SW 1271 (cell line): ENCODE results near the gene FAM156A.
A peak's percentile ranks its signal among the peaks of the same experiment; 100 is the strongest.
"Not testable (repeated sequence)": the region's sequence is repeated elsewhere in the genome, so short reads cannot be mapped to it uniquely, and the experiment has no call there.

Experiments used
- DNase-seq, 2 experiments: peaks; one replicate each; lab custom pipeline; 2025; lab: John Stamatoyannopoulos, UW

Gene FAM156A

DNA sequence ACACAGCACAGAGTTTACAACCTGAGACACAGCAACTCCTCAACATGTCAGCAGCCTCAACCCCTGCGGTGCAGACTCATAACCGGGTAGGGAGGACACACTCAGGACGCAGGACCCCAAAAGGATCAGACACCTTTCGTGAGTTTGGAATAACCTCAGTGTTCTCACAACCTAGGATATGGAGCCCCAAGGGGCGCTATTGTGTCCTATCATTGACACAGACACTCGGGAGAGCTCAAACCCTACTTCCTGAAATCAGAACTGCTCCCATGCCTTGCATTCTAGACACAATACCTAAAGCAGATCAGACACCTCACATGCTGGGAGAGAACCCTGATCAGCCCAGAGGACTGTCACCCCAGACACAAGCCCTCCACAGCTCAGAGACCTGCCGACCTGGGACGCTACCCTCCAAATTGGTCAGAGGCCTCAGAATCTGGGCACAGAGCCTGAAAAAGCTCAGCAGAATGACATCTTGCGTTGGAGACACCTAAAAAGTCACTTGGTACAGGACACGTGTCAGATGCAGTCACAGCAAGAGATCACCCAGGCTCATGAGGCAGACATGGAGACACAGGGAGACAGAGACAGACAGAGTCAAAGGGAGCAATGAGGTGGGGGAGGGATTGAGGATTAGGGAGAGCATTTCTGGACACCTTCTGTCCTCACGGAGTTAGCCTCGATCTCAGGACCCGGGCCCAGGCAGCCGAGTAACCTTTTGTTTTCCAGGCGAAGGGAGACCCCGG is 8.8 kb upstream of the FAM156A start:
- DNase-seq: not testable (repeated sequence)

DNA sequence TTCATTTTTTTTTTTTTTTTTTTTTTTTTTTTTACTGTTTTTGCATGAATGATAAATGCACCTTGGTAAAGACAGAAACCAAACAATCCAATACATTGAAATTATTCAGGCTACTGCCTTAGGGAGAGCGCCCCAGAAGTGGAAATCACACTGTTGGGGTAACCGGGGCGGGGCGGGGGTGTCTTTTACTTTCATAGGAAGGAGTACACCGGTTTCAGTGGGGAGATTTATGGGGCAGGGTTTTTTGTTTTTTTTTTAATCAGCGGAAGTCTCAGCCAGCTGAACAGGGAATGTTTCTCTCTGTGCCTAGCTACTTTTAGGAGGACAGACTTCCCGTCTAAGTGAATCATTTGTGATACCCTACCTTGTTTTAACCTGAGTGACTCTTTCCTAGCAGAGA is 643 bp upstream of the FAM156A start:
- not testable (repeated sequence) for DNase-seq

DNA sequence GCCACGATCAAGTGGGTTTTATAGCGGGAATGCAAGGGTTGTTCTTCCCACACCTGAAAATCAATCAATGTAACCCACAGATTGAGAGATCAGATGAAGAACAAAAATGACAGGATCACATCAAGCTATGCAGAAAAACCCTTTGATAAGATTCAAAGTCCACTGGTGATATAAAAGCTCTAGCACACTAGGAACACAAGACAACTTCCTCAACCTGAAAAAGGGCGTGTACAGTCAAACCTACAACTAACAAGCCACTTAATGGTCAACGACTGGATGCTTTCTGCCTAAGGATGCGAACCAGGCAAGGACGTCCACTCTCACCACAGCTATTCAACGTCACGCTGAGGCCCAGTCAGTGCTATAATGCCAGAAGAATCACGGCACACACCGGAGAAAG is 8.4 kb downstream of the FAM156A start:
- not testable (repeated sequence) for DNase-seq

DNA sequence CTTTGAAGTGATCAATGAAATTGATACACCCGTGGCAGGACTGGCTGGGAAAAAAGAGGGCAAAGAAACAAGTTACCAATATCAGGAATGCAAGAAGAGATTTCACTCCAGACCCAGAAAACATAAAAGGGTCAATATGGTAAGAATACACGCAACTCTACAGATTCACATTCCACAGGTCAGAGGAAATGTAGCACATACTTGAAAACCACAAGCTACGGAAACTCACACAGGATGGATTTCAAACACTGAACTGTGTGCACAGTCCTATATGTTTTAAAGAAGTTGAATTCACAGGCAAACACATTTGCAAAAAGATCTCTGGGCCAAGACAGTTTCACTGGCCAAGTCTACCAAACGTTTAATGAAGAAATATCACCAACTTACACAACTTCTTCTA is 9.0 kb downstream of the FAM156A start:
- not testable (repeated sequence) for DNase-seq

DNA sequence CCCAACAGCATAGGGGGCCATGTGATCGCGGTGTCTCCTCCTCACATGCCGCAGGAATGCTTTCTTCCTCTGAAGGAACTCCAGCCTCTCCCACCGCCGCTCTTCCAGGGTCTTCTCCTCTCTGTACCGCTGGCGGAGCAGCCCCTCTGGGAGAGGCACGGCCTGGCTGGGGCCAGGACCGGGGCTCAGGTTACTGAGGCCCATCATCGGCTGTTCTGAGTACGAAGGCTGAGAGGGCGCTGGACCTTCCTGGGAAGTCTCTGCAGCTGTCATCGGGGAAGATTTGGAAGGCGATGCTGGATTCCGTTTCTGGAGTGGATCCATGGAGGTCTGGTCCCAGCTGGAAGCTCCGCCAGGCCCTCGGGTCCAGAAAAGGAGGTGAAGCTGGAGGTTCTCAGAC is 10.1 kb downstream of the FAM156A start:
- not testable (repeated sequence) for DNase-seq

DNA sequence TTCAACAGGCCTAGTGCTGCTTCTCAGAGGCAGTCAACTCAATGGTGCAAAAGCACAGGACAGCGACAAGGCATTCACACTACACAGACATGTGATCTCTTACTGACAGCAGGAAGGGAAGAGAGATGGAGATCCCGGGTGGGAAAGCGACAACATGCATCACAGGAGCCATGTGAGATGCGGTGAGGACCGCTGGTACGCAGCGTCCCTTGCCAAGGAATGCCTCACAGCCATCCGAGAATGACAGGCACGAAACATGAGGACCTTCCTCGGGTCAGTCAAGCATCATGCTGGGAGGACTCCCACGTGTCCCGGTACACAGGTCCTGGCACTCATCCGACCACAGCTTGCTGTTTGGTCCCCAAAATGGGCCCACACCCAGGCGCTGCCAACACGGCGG is 10.8 kb downstream of the FAM156A start:
- not testable (repeated sequence) for DNase-seq

DNA sequence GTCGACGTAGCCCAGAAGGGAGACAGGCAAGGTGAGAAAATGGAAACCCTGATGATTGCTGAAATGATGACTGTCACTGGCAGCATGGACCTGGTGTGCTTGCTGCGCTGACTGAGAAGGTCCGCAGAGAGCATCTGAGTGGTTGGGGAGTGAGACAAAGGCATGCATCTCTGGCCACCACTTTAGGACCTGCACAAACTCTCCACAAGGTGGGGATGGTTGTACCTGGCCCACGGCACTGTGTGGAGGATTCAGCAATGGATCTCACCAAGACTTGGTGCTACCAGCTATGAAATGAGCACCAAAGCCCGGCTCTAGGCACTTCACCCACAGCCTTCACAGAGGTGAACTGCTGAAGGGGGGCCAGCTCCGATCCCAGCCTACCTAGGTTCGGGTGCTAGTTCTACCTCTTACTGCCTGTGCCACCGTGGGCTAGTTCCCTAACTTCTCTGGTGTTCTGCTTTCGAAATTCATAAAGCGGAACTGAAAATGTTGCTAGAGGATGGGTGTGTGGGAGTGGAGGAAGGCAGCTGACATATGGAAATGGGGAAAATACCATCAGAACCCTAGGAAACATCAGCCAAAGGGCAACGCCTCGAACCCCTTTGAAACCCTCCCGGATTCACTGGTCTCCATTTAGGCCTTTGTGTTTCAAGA is 12.4 kb downstream of the FAM156A start:
- DNase-seq: not testable (repeated sequence)

DNA sequence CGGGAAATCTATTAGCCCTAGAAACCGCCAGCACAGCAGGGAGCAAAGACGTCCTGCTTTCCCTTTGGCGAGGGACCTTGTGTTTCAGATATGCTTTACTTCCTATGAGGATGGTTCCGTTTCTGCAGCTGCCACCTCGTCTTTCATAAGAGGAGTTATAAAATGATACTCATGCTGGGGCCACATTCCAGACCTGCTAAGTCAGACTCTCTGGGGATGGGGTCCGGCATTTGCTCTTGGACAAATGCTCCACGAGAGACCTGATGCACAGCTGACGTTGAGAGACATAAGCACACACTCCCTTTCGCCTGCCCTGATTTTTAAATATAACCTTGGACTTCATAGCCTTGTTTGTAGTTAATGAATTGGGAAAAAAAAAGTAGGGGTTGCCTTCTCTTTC is 16.6 kb downstream of the FAM156A start:
- DNase-seq: not testable (repeated sequence)

DNA sequence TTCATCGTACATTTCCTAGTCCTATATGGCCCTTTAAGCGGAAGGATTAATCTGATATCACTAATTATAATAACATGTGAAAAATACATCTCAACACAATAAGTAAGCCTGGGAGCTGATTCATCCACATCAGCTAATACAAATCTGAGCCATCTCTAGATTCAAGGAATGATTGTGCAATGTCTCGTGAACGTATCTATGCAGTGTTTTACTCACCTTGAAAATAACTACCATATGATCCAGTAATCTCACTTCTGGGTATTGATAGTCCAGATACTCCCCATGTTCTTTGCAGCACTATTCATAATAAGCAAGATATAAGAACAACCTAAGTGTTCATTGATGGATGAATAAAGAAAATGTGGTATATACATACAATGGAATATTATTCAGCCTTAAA is 17.6 kb downstream of the FAM156A start:
- DNase-seq: not testable (repeated sequence)

DNA sequence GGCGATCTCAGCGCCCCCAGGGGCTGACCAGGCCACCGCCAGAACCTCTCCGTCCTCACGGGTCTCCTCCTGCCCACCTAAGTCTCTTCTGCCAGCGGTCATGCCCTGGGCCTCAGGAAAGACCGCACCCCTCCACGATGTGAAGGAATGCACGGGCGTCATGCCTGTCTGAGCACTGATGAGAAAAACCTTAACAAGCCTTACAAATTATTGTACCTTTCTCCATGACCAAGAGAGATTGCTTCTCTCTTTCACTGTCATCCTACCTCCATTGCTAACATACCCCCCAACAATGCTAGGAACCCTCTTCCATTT is 22.9 kb downstream of the FAM156A start:
- not testable (repeated sequence) for DNase-seq

DNA sequence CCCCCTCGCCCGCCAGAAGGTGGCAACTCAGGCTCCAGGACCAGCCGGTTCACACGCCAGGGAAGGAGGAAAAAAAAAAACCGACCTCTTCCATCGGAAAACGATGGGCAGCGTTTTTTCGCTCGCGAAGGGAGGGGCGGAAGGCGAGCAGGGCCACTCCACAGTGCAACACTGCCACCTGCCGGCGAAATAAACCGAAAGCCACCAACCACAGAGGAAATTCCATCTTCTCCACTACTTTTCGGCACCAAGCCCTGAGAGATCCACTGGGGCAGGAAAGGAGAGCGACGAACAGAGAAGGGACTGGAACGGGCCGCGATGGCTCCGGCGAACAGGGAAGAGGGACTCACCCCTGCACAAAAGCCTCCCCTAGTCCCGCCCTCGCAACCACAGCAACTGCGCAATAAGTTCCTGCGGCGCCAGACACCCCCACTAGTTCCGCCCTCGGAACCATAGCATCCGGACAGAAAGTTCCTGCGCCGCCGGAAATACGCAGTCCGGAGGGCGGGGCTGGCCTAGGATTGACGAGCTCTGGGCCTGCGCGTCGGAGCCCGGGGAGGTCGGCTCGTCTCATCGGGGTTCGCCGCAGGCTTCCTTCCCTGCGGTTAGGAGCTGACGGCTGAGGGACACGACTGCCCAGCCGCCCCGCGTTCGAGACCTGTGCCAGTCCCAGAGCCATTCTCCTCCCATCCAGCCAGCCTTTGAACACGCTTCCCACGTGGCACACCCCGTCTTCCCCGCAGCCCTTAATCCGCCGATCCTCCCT is 23.4 kb downstream of the FAM156A start:
- DNase-seq: peak; percentile 29 to 71

DNA sequence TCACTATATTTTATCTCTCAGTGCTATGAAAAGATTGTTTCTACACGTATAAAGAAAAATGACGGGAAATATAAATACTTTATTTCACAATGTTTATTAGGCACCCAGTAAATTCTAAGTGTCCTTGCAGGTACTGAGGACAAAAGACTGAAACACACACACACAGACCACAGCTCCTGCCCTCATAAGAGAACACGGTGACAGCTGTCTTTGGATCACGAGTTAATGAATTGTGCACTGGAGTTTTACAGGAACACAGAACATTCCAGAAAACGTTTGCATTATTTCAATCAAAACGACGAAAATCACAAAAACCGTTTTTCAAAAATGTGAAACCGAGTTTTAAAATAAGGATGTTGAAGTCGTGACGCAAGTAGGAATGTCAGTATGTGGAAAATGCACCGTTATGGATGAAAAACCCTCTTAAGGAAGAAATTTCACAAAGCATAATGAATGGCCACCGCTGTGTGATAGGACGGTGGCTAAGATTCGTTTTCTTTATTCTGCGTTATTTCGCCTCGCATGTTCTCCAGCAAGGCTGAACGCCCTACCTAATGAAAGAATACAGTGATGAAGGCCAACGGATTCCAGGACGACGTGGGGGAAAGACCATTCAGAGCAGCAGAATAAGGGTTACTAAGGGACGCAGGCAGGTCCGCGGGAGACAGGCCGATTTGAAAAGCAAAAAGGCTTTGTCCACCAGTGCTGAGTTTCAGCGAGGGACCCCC is 24.2 kb downstream of the FAM156A start:
- no peak for DNase-seq

DNA sequence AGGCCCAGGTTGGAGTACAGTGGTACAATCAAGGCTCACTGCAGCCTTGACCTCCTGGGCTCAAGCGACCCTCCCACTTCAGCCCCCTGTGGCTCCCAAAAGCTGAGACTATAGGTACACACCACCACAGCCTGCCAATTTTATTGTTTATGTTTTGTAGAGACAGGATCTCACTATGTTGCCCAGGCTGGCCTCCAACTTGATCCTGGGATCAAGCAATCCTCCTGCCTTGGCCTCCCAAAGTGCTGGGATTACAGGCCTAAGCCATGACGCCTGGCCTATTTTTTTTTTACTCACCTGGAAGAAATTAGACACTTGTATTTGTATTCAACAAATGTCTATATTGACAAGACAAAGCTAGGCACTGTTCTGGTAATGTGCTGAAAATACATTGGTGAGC is 25.1 kb downstream of the FAM156A start:
- DNase-seq: no peak

DNA sequence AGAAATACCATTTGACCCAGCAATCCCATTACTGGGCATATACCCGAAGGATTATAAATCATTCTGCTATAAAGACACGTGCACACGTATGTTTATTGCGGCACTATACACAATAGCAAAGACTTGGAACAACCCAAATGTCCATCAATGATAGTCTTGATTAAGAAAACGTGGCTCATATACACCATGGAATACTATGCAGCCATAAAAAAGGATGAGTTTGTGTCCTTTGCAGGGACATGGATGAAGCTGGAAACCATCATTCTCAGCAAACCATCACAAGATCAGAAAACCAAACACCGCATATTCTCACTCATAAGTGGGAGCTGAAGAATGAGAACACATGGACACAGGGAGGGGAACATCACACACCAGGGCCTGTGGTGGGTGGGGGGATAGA is 28.1 kb downstream of the FAM156A start:
- not testable (repeated sequence) for DNase-seq

DNA sequence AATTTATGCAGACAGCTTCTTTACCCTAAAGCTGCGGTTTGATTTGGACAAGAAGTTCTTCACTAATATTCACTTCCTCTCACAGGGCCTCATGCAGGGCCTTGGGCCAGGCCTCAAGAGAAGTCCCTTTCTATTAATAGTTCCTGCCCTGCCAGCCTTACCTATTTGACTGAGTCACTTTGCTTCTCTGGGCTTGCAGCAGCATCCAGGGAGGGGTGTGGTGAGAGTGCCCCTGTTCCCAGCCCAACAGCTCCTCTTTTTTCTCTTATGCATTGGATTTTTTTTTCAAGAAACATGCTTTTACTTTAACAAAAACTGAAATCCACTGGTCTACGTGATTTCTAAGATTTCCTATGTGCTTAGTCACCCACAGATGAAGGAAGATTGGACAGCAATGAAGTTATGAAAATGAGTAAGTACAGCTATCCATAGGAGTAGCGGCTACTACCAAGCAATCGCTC is 34.5 kb downstream of the FAM156A start:
- no peak for DNase-seq

DNA sequence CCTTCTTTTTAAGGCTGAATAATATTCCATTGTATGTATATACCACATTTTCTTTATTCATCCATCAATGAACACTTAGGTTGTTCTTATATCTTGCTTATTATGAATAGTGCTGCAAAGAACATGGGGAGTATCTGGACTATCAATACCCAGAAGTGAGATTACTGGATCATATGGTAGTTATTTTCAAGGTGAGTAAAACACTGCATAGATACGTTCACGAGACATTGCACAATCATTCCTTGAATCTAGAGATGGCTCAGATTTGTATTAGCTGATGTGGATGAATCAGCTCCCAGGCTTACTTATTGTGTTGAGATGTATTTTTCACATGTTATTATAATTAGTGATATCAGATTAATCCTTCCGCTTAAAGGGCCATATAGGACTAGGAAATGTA is 43.6 kb downstream of the FAM156A start:
- not testable (repeated sequence) for DNase-seq

DNA sequence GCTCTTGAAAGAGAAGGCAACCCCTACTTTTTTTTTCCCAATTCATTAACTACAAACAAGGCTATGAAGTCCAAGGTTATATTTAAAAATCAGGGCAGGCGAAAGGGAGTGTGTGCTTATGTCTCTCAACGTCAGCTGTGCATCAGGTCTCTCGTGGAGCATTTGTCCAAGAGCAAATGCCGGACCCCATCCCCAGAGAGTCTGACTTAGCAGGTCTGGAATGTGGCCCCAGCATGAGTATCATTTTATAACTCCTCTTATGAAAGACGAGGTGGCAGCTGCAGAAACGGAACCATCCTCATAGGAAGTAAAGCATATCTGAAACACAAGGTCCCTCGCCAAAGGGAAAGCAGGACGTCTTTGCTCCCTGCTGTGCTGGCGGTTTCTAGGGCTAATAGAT is 44.6 kb downstream of the FAM156A start:
- not testable (repeated sequence) for DNase-seq

DNA sequence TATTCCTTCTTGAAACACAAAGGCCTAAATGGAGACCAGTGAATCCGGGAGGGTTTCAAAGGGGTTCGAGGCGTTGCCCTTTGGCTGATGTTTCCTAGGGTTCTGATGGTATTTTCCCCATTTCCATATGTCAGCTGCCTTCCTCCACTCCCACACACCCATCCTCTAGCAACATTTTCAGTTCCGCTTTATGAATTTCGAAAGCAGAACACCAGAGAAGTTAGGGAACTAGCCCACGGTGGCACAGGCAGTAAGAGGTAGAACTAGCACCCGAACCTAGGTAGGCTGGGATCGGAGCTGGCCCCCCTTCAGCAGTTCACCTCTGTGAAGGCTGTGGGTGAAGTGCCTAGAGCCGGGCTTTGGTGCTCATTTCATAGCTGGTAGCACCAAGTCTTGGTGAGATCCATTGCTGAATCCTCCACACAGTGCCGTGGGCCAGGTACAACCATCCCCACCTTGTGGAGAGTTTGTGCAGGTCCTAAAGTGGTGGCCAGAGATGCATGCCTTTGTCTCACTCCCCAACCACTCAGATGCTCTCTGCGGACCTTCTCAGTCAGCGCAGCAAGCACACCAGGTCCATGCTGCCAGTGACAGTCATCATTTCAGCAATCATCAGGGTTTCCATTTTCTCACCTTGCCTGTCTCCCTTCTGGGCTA is 48.9 kb downstream of the FAM156A start:
- DNase-seq: not testable (repeated sequence)

DNA sequence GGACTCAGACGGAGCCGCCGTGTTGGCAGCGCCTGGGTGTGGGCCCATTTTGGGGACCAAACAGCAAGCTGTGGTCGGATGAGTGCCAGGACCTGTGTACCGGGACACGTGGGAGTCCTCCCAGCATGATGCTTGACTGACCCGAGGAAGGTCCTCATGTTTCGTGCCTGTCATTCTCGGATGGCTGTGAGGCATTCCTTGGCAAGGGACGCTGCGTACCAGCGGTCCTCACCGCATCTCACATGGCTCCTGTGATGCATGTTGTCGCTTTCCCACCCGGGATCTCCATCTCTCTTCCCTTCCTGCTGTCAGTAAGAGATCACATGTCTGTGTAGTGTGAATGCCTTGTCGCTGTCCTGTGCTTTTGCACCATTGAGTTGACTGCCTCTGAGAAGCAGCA is 50.4 kb downstream of the FAM156A start:
- DNase-seq: not testable (repeated sequence)

DNA sequence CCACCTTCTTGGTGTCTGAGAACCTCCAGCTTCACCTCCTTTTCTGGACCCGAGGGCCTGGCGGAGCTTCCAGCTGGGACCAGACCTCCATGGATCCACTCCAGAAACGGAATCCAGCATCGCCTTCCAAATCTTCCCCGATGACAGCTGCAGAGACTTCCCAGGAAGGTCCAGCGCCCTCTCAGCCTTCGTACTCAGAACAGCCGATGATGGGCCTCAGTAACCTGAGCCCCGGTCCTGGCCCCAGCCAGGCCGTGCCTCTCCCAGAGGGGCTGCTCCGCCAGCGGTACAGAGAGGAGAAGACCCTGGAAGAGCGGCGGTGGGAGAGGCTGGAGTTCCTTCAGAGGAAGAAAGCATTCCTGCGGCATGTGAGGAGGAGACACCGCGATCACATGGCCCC is 51.2 kb downstream of the FAM156A start:
- not testable (repeated sequence) for DNase-seq

DNA sequence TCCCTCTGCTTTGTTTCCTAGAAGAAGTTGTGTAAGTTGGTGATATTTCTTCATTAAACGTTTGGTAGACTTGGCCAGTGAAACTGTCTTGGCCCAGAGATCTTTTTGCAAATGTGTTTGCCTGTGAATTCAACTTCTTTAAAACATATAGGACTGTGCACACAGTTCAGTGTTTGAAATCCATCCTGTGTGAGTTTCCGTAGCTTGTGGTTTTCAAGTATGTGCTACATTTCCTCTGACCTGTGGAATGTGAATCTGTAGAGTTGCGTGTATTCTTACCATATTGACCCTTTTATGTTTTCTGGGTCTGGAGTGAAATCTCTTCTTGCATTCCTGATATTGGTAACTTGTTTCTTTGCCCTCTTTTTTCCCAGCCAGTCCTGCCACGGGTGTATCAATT is 52.2 kb downstream of the FAM156A start:
- not testable (repeated sequence) for DNase-seq

DNA sequence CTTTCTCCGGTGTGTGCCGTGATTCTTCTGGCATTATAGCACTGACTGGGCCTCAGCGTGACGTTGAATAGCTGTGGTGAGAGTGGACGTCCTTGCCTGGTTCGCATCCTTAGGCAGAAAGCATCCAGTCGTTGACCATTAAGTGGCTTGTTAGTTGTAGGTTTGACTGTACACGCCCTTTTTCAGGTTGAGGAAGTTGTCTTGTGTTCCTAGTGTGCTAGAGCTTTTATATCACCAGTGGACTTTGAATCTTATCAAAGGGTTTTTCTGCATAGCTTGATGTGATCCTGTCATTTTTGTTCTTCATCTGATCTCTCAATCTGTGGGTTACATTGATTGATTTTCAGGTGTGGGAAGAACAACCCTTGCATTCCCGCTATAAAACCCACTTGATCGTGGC is 52.8 kb downstream of the FAM156A start:
- not testable (repeated sequence) for DNase-seq
